ENCODE results near the gene SLC9A8.
A peak's percentile ranks its signal among the peaks of the same experiment; 100 is the strongest.

The SLC9A8 gene

DNA sequence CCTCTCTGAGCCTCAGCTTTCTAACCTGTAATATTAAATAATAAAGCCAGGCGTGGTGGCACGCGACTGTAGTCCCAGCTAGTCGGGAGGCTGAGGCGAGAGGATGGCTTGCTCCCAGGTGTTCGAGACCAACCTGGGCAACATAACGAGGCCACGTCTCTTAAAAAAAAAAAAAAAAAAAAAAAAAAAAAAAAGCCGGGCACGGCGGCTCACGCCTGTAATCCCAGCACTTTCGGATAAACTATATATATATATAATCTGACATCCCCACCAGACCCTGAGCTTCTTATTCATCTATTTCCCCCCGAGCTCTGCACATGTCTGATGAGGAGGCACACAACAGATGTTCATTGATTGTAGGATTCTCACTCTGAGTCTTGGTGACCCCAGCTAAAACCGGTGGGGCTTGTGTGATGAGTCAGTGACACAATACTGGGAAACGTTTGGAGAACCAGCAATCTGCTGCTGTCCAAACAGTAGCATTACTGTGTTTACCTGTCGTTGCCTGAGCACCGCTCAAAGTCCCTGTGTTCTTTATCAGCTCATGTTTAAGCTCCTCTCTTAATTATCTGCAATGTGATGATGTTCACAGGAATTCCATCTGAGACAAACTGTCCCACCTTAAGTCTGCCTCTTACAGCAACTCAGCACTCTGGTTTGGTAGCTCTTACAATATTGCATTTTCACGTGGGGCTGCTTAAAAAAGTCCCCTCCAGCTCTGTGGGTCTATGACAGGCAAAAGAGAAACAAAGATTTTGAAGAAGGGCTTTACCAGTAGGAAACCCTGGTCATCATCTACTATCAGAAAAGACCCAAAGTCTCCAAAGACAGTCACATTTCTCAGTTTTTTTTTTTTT is 103.7 kb downstream of the SLC9A8 start:
- TF ChIP-seq ZC3H10 (CRISPR knock-in tag; IDR thresholded peaks at IDR 0.05) (no peak), OSR1 (CRISPR knock-in tag; IDR thresholded peaks at IDR 0.05) (0 out of 2 replicates have a peak, but pooled peaks have one; percentile 74), PATZ1 (CRISPR knock-in tag; IDR thresholded peaks at IDR 0.05; ENCODE audit: borderline replicate concordance) (0 out of 2 replicates have a peak, but pooled peaks have one; percentile 2), CSDC2 (CRISPR knock-in tag; IDR thresholded peaks at IDR 0.05) (no peak), ISL1 (CRISPR knock-in tag; IDR thresholded peaks at IDR 0.05) (0 out of 2 replicates have a peak, but pooled peaks have one; percentile 4)
- no peak for ATAC-seq

DNA sequence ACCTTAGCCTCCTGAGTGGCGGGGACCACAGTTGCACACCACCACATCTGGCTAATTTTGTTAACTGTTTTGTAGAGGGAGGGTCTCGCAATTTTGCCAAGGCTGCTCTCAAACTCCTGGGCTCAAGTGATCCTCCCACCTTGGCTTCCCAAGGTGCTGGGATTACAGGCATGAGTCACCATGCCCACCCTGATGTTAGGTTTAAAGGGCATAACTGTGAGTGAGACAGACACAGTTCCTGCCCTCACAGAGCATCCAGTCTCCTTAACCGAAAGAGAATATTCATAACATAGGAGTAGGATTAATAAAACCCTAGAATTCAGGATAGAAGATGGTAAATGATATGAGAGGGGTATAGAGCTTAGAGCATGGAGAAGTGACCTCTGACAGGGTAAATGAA is 105.8 kb downstream of the SLC9A8 start:
- ATAC-seq = no peak
- no peak for TF ChIP-seq ZC3H10 (CRISPR knock-in tag; IDR thresholded peaks at IDR 0.05)
- no peak for TF ChIP-seq ZFP30 (CRISPR knock-in tag; IDR thresholded peaks at IDR 0.05)
- no peak for TF ChIP-seq TOX (CRISPR knock-in tag; IDR thresholded peaks at IDR 0.05; ENCODE audit: borderline replicate concordance)
- TF ChIP-seq ZFP3 (CRISPR knock-in tag; IDR thresholded peaks at IDR 0.05) = no peak
- no peak for TF ChIP-seq ISL1 (CRISPR knock-in tag; IDR thresholded peaks at IDR 0.05)
- TF ChIP-seq ZNF8 (CRISPR knock-in tag; IDR thresholded peaks at IDR 0.05) = no peak
- no peak for TF ChIP-seq ZNF70 (CRISPR knock-in tag; IDR thresholded peaks at IDR 0.05)
- no peak for TF ChIP-seq PPARA (CRISPR knock-in tag; IDR thresholded peaks at IDR 0.05; ENCODE audit: borderline replicate concordance)
- TF ChIP-seq ZNF565 (CRISPR knock-in tag; conservative IDR thresholded peaks at IDR 0.05; ENCODE audit: low read depth) = no peak
- no peak for TF ChIP-seq BACH2 (CRISPR knock-in tag; IDR thresholded peaks at IDR 0.05; ENCODE audit: borderline replicate concordance)
- TF ChIP-seq TCF4 (CRISPR knock-in tag; IDR thresholded peaks at IDR 0.05; ENCODE audit: borderline replicate concordance) = no peak
- no peak for TF ChIP-seq ESRRG (CRISPR knock-in tag; IDR thresholded peaks at IDR 0.05)
- no peak for TF ChIP-seq GLIS3 (CRISPR knock-in tag; IDR thresholded peaks at IDR 0.05)
- TF ChIP-seq, protein P1, sequence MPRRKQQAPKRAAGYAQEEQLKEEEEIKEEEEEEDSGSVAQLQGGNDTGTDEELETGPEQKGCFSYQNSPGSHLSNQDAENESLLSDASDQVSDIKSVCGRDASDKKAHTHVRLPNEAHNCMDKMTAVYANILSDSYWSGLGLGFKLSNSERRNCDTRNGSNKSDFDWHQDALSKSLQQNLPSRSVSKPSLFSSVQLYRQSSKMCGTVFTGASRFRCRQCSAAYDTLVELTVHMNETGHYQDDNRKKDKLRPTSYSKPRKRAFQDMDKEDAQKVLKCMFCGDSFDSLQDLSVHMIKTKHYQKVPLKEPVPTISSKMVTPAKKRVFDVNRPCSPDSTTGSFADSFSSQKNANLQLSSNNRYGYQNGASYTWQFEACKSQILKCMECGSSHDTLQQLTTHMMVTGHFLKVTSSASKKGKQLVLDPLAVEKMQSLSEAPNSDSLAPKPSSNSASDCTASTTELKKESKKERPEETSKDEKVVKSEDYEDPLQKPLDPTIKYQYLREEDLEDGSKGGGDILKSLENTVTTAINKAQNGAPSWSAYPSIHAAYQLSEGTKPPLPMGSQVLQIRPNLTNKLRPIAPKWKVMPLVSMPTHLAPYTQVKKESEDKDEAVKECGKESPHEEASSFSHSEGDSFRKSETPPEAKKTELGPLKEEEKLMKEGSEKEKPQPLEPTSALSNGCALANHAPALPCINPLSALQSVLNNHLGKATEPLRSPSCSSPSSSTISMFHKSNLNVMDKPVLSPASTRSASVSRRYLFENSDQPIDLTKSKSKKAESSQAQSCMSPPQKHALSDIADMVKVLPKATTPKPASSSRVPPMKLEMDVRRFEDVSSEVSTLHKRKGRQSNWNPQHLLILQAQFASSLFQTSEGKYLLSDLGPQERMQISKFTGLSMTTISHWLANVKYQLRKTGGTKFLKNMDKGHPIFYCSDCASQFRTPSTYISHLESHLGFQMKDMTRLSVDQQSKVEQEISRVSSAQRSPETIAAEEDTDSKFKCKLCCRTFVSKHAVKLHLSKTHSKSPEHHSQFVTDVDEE (CRISPR knock-in tag; IDR thresholded peaks at IDR 0.05) = no peak
- no peak for TF ChIP-seq OSR1 (CRISPR knock-in tag; IDR thresholded peaks at IDR 0.05)
- TF ChIP-seq POU6F1 (CRISPR knock-in tag; IDR thresholded peaks at IDR 0.05; ENCODE audit: borderline replicate concordance, low read depth) = no peak
- TF ChIP-seq PATZ1 (CRISPR knock-in tag; IDR thresholded peaks at IDR 0.05; ENCODE audit: borderline replicate concordance) = no peak
- no peak for TF ChIP-seq ARNTL (CRISPR knock-in tag; IDR thresholded peaks at IDR 0.05; ENCODE audit: borderline replicate concordance, low read depth)
- no peak for TF ChIP-seq SNAI2 (CRISPR knock-in tag; IDR thresholded peaks at IDR 0.05)

GRCh38 chr20:49919009-49919408 is 106.4 kb downstream of the SLC9A8 start:
- TF ChIP-seq ZC3H10 (CRISPR knock-in tag; IDR thresholded peaks at IDR 0.05) = no peak
- no peak for ATAC-seq

GRCh38 chr20:49919461-49919860 is 106.8 kb downstream of the SLC9A8 start:
- ATAC-seq = no peak
- TF ChIP-seq, protein P2, sequence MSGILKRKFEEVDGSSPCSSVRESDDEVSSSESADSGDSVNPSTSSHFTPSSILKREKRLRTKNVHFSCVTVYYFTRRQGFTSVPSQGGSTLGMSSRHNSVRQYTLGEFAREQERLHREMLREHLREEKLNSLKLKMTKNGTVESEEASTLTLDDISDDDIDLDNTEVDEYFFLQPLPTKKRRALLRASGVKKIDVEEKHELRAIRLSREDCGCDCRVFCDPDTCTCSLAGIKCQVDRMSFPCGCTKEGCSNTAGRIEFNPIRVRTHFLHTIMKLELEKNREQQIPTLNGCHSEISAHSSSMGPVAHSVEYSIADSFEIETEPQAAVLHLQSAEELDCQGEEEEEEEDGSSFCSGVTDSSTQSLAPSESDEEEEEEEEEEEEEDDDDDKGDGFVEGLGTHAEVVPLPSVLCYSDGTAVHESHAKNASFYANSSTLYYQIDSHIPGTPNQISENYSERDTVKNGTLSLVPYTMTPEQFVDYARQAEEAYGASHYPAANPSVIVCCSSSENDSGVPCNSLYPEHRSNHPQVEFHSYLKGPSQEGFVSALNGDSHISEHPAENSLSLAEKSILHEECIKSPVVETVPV (CRISPR knock-in tag; IDR thresholded peaks at IDR 0.05) = no peak
- TF ChIP-seq SNAI2 (CRISPR knock-in tag; IDR thresholded peaks at IDR 0.05) (no peak), ZNF565 (CRISPR knock-in tag; conservative IDR thresholded peaks at IDR 0.05; ENCODE audit: low read depth) (no peak), ESRRG (CRISPR knock-in tag; IDR thresholded peaks at IDR 0.05) (no peak), ARNTL (CRISPR knock-in tag; IDR thresholded peaks at IDR 0.05; ENCODE audit: borderline replicate concordance, low read depth) (no peak), TOX (CRISPR knock-in tag; IDR thresholded peaks at IDR 0.05; ENCODE audit: borderline replicate concordance) (no peak), OSR1 (CRISPR knock-in tag; IDR thresholded peaks at IDR 0.05) (no peak), RARB (CRISPR knock-in tag; IDR thresholded peaks at IDR 0.05) (no peak), TCF4 (CRISPR knock-in tag; IDR thresholded peaks at IDR 0.05; ENCODE audit: borderline replicate concordance) (no peak), ZFP3 (CRISPR knock-in tag; IDR thresholded peaks at IDR 0.05) (no peak), ZNF70 (CRISPR knock-in tag; IDR thresholded peaks at IDR 0.05) (no peak)
- TF ChIP-seq, protein P3, sequence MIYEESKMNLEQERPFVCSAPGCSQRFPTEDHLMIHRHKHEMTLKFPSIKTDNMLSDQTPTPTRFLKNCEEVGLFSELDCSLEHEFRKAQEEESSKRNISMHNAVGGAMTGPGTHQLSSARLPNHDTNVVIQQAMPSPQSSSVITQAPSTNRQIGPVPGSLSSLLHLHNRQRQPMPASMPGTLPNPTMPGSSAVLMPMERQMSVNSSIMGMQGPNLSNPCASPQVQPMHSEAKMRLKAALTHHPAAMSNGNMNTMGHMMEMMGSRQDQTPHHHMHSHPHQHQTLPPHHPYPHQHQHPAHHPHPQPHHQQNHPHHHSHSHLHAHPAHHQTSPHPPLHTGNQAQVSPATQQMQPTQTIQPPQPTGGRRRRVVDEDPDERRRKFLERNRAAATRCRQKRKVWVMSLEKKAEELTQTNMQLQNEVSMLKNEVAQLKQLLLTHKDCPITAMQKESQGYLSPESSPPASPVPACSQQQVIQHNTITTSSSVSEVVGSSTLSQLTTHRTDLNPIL (CRISPR knock-in tag; IDR thresholded peaks at IDR 0.05; ENCODE audit: low read depth) = no peak

Data from SK-N-SH treated with all-trans-retinoic acid at 6 μM for 48 hours (cell line).